ENCODE results near the gene TMEM184A.

The TMEM184A gene

DNA sequence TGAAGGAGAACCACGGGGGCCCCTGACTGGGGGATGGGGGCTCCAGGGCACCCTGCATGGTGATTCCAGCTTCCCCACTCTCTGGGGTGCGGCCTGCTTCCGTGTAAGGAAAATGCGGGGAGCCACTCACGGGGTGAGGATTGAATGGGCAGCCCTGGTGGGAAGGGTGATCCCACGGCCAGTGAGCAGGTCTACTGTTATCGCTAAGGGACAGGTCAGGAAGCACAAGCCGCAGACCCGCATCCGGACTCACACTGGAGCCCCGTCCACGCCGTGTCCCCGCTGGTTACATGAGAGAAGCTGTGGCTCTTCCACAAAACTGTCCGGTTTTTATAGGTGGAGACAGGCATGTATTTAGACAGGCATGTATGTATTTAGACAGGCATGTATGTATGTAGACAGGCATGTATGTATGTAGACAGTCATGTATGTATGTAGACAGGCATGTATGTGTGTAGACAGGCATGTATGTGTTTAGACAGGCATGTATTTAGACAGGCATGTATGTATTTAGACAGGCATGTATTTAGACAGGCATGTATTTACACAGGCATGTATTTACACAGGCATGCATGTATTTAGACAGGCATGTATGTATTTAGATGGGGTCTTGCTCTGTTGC is 8.1 kb upstream of the TMEM184A start:
- Histone ChIP-seq H3K4me1 (ENCODE audit: low read length) (0 out of 2 replicates have a peak, but pooled peaks cover 2% of the 10 kb centered on the region), H3K36me3 (replicated peaks; ENCODE audit: low read depth, low read length) (peaks cover 4% of the 10 kb centered on the region), H3K9ac (ENCODE audit: low read length) (no peak overlapping the region), H4K20me1 (ENCODE audit: insufficient read depth, low read length) (no peaks in the 10 kb centered on the region), H3K27ac (ENCODE audit: low read length) (no peak overlapping the region), H3K27me3 (ENCODE audit: low read depth, low read length) (no peaks in the 10 kb centered on the region), H3K9me3 (ENCODE audit: insufficient read depth, low read length) (no peaks in the 10 kb centered on the region), H3K4me3 (ENCODE audit: low read length) (no peak overlapping the region), H3K79me2 (ENCODE audit: low read length) (peaks cover 10% of the 10 kb centered on the region), H3K4me2 (ENCODE audit: low read length) (no peak overlapping the region), H2AFZ (ENCODE audit: low read depth, low read length) (no peak overlapping the region)
- TF ChIP-seq EZH2phosphoT487 (IDR thresholded peaks at IDR 0.05; ENCODE audit: low read depth), result no peak
- TF ChIP-seq, protein P1, sequence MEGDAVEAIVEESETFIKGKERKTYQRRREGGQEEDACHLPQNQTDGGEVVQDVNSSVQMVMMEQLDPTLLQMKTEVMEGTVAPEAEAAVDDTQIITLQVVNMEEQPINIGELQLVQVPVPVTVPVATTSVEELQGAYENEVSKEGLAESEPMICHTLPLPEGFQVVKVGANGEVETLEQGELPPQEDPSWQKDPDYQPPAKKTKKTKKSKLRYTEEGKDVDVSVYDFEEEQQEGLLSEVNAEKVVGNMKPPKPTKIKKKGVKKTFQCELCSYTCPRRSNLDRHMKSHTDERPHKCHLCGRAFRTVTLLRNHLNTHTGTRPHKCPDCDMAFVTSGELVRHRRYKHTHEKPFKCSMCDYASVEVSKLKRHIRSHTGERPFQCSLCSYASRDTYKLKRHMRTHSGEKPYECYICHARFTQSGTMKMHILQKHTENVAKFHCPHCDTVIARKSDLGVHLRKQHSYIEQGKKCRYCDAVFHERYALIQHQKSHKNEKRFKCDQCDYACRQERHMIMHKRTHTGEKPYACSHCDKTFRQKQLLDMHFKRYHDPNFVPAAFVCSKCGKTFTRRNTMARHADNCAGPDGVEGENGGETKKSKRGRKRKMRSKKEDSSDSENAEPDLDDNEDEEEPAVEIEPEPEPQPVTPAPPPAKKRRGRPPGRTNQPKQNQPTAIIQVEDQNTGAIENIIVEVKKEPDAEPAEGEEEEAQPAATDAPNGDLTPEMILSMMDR (IDR thresholded peaks at IDR 0.05; ENCODE audit: low read depth, low read length), result no peak

DNA sequence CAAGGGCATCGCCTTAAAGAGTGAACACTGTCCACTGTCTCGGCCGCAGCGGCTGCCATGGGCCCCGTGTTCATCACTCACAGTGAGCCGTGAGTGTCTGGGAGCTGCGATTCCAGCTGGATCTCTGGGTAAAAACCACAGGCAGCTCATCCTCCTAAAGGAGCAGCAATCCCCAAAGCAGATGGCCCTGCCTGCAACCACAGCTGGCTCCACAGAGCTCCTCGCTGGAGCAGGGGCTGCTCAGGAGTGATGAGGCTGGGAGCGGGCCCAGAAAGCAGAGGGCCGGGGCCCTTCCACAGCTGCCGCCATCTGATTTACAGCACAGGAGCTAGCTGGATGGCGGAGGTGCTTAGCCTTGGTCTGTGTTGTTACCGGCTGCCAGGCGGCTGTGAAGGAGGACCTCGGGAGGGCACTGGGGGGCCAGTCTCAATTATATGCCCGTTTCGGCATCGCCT is 6.6 kb upstream of the TMEM184A start:
- Histone ChIP-seq H3K36me3 (replicated peaks; ENCODE audit: low read depth, low read length) (peaks cover 4% of the 10 kb centered on the region), H4K20me1 (ENCODE audit: insufficient read depth, low read length) (no peaks in the 10 kb centered on the region), H3K27ac (ENCODE audit: low read length) (no peak overlapping the region), H3K9me3 (ENCODE audit: insufficient read depth, low read length) (no peaks in the 10 kb centered on the region), H3K79me2 (ENCODE audit: low read length) (no peaks in the 10 kb centered on the region), H3K4me3 (ENCODE audit: low read length) (no peak overlapping the region), H3K4me2 (ENCODE audit: low read length) (no peak overlapping the region), H3K9ac (ENCODE audit: low read length) (no peak overlapping the region), H3K4me1 (ENCODE audit: low read length) (no peaks in the 10 kb centered on the region), H2AFZ (ENCODE audit: low read depth, low read length) (no peak overlapping the region), H3K27me3 (ENCODE audit: low read depth, low read length) (no peaks in the 10 kb centered on the region)
- TF ChIP-seq, protein P1 (IDR thresholded peaks at IDR 0.05; ENCODE audit: low read depth, low read length), result no peak
- no peak for TF ChIP-seq EZH2phosphoT487 (IDR thresholded peaks at IDR 0.05; ENCODE audit: low read depth)

DNA sequence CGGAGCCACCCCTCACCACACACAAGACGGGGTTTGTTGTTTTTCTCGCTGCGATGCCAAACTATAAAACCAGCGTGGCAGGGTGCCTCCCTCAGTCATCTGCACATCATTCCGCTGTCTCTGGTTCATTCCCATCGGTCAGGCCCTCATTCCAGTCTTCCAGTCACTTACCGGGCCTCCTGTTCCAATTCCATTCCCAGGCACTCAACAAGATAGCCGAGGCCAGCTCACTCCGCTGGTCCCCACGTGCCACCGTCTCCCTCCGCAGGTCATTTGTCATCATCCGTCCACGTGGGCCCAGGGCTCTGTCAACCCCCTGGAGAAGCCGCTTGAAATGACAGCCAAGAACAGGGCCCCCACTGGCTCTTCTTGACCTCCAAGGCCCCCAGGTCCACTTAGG is 6.1 kb upstream of the TMEM184A start:
- no peak overlapping the region for H2AFZ ChIP-seq (ENCODE audit: low read depth, low read length)
- H3K79me2 ChIP-seq (ENCODE audit: low read length), result no peaks in the 10 kb centered on the region
- H3K4me1 ChIP-seq (ENCODE audit: low read length), result no peaks in the 10 kb centered on the region
- TF ChIP-seq, protein P1 (IDR thresholded peaks at IDR 0.05; ENCODE audit: low read depth, low read length), result no peak
- TF ChIP-seq EZH2phosphoT487 (IDR thresholded peaks at IDR 0.05; ENCODE audit: low read depth), result no peak
- H4K20me1 ChIP-seq (ENCODE audit: insufficient read depth, low read length), result no peaks in the 10 kb centered on the region
- H3K36me3 ChIP-seq (replicated peaks; ENCODE audit: low read depth, low read length), result no peaks in the 10 kb centered on the region
- H3K27ac ChIP-seq (ENCODE audit: low read length), result no peak overlapping the region
- H3K4me2 ChIP-seq (ENCODE audit: low read length), result no peak overlapping the region
- H3K27me3 ChIP-seq (ENCODE audit: low read depth, low read length), result no peaks in the 10 kb centered on the region
- no peak overlapping the region for H3K4me3 ChIP-seq (ENCODE audit: low read length)
- no peak overlapping the region for H3K9ac ChIP-seq (ENCODE audit: low read length)
- H3K9me3 ChIP-seq (ENCODE audit: insufficient read depth, low read length), result no peaks in the 10 kb centered on the region

DNA sequence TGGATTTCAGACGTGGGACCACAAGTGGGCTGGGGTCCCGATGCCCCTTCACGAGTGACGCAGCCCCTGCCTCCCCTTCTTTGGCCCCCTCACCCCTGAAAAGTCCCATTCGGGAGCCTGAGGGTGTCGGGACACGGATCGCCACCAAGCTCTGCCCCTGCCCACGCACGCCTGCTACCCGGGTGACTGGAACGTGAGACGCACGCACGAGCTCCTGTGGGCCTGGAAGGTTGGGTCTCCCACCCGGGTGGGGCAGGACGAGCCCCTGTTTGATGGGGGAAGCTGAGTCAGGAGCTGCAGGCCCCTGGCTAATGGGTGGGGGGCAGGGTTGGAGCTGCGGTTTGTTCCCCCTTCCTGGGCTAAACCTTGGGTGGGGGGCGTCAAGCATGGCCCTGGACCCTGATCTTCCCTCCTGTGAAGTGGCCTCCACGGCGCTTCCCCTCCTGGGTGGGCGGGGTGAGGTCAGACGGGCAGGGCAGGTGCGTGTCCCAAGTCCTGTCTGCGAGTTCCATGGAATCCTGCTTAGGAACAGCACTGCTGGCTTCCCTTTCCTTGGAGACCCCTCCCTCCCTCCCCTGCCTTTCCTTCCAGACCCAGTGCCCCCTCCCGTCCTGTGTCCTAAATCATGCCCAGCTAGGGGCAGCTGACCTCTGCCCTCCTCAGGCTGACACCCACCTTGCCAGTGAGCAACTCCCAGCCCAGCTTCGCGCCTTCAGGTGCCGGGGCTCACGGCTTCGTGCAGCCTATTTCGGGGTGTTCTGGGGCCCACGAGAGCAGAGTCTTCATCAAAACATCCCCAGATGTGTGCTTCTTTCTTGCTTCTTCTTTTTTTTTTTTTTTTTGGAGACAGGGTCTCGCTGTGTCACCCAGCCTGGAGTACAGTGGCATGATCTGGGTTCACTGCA is 5.3 kb upstream of the TMEM184A start:
- Histone ChIP-seq H3K9ac (ENCODE audit: low read length) (no peak overlapping the region), H3K4me2 (ENCODE audit: low read length) (no peak overlapping the region), H3K4me3 (ENCODE audit: low read length) (no peak overlapping the region), H3K4me1 (ENCODE audit: low read length) (peaks cover 2% of the 10 kb centered on the region; the same call in 1 of the 2 replicates), H4K20me1 (ENCODE audit: insufficient read depth, low read length) (no peaks in the 10 kb centered on the region), H3K27me3 (ENCODE audit: low read depth, low read length) (no peaks in the 10 kb centered on the region), H3K9me3 (ENCODE audit: insufficient read depth, low read length) (no peaks in the 10 kb centered on the region), H3K36me3 (replicated peaks; ENCODE audit: low read depth, low read length) (no peaks in the 10 kb centered on the region), H3K79me2 (ENCODE audit: low read length) (no peaks in the 10 kb centered on the region), H2AFZ (ENCODE audit: low read depth, low read length) (no peak overlapping the region), H3K27ac (ENCODE audit: low read length) (no peak overlapping the region)
- TF ChIP-seq, protein P1 (IDR thresholded peaks at IDR 0.05; ENCODE audit: low read depth, low read length), result no peak
- TF ChIP-seq EZH2phosphoT487 (IDR thresholded peaks at IDR 0.05; ENCODE audit: low read depth), result no peak
